H9 (cell line): ENCODE measurements around the gene FAM53A. TPM values are rescaled to one million over a fixed set of nuclear protein-coding genes. Genes with fewer than 3 reads are reported as not detected.

ENCODE experiments used
- DNase-seq: peaks from one replicate; pipeline ENCODE4 v3.0.0-alpha.2; 2017
- H2AFZ ChIP-seq: one replicate; pipeline ENCODE4 v1.6.1; 2013; ENCODE audit warnings: mild to moderate bottlenecking, low read length, control low read depth, moderate library complexity
- H2AK5ac ChIP-seq: 2 replicates; pipeline ENCODE4 v1.6.1; 2013; ENCODE audit warnings: low read length, control low read depth, mixed read lengths; ENCODE audit not compliant: insufficient read length
- H2BK120ac ChIP-seq: one replicate; pipeline ENCODE4 v1.6.1; 2013; ENCODE audit warnings: low read depth, mild to moderate bottlenecking, low read length, control low read depth, inconsistent platforms; ENCODE audit not compliant: poor library complexity, severe bottlenecking
- H2BK12ac ChIP-seq: 2 replicates; pipeline ENCODE4 v1.6.1; 2013; ENCODE audit warnings: low read length, control low read depth, mixed read lengths, low read depth; ENCODE audit not compliant: insufficient read length
- H2BK15ac ChIP-seq: 2 replicates; pipeline ENCODE4 v1.6.1; 2013; ENCODE audit warnings: low read depth, low read length, control low read depth
- H2BK20ac ChIP-seq: one replicate; pipeline ENCODE4 v1.6.1; 2013; ENCODE audit warnings: low read depth, mild to moderate bottlenecking, low read length, control low read depth, inconsistent platforms; ENCODE audit not compliant: poor library complexity, severe bottlenecking
- H2BK5ac ChIP-seq: 2 replicates; pipeline ENCODE4 v1.6.1; 2013; ENCODE audit warnings: low read length, control low read depth, mixed read lengths; ENCODE audit not compliant: insufficient read length
- H3K14ac ChIP-seq: 2 replicates; pipeline ENCODE4 v1.6.1; 2013; ENCODE audit warnings: low read length, control low read depth; ENCODE audit not compliant: insufficient read depth
- H3K18ac ChIP-seq: 2 replicates; pipeline ENCODE4 v1.6.1; 2013; ENCODE audit warnings: low read depth, mild to moderate bottlenecking, mixed read lengths, low read length, control low read depth; ENCODE audit not compliant: insufficient read length
- H3K23ac ChIP-seq: 2 replicates; pipeline ENCODE4 v1.6.1; 2013; ENCODE audit warnings: low read length, control low read depth, mixed read lengths, low read depth; ENCODE audit not compliant: insufficient read length
- H3K23me2 ChIP-seq: 2 replicates; pipeline ENCODE4 v1.6.1; 2013; ENCODE audit warnings: low read depth, mild to moderate bottlenecking, mixed read lengths, low read length, control low read depth; ENCODE audit not compliant: insufficient read length, poor library complexity, severe bottlenecking
- H3K27ac ChIP-seq: 2 replicates; pipeline ENCODE4 v1.5.1; 2013; ENCODE audit warnings: low read length, control low read depth, mixed read lengths, low read depth; ENCODE audit not compliant: insufficient read length
- H3K27me3 ChIP-seq: 2 replicates; pipeline ENCODE4 v1.6.1; 2013; ENCODE audit warnings: low read length, control low read depth, inconsistent platforms; ENCODE audit not compliant: insufficient read depth
- H3K4ac ChIP-seq: 2 replicates; pipeline ENCODE4 v1.6.1; 2013; ENCODE audit warnings: low read depth, mild to moderate bottlenecking, control low read depth, inconsistent platforms, low read length, moderate library complexity
- H3K4me1 ChIP-seq: 2 replicates; pipeline ENCODE4 v1.6.1; 2013; ENCODE audit warnings: low read length, control low read depth, inconsistent platforms; ENCODE audit not compliant: insufficient read depth
- H3K4me2 ChIP-seq: 2 replicates; pipeline ENCODE4 v1.6.1; 2013; ENCODE audit warnings: low read length, control low read depth, mixed read lengths; ENCODE audit not compliant: insufficient read length, insufficient read depth
- H3K56ac ChIP-seq: 2 replicates; pipeline ENCODE4 v1.6.1; 2013; ENCODE audit warnings: low read depth, mild to moderate bottlenecking, mixed read lengths, low read length, control low read depth; ENCODE audit not compliant: insufficient read length
- H3K79me1 ChIP-seq: 2 replicates; pipeline ENCODE4 v1.6.1; 2013; ENCODE audit warnings: low read depth, mild to moderate bottlenecking, moderate library complexity, low read length, control low read depth, inconsistent platforms; ENCODE audit not compliant: insufficient read depth, poor library complexity, severe bottlenecking
- H3K79me2 ChIP-seq: 2 replicates; pipeline ENCODE4 v1.6.1; 2013; ENCODE audit warnings: low read length, control low read depth, inconsistent platforms; ENCODE audit not compliant: insufficient read depth
- H3K9ac ChIP-seq: 2 replicates; pipeline ENCODE4 v1.6.1; 2013; ENCODE audit warnings: low read length, control low read depth, mixed read lengths; ENCODE audit not compliant: insufficient read length; ENCODE audit errors: extremely low read depth
- H3K9me3 ChIP-seq: one replicate; pipeline ENCODE4 v1.6.1; 2013; ENCODE audit warnings: low read depth, low read length, inconsistent platforms; ENCODE audit not compliant: control insufficient read depth
- H3T11ph ChIP-seq: one replicate; pipeline ENCODE4 v1.6.1; 2013; ENCODE audit warnings: mild to moderate bottlenecking, low read length, control low read depth, inconsistent platforms
- H4K20me1 ChIP-seq: one replicate; pipeline ENCODE4 v1.6.1; 2013; ENCODE audit not compliant: control insufficient read depth, insufficient read length, insufficient read depth
- H4K5ac ChIP-seq: 2 replicates; pipeline ENCODE4 v1.6.1; 2013; ENCODE audit warnings: low read depth, mild to moderate bottlenecking, mixed read lengths, low read length, control low read depth; ENCODE audit not compliant: insufficient read length
- H4K8ac ChIP-seq: replicated peaks from 2 replicates; pipeline ENCODE4 v1.6.1; 2013; ENCODE audit warnings: low read length, control low read depth, mixed read lengths, low read depth; ENCODE audit not compliant: insufficient read length
- H4K91ac ChIP-seq: 2 replicates; pipeline ENCODE4 v1.6.1; 2013; ENCODE audit warnings: low read depth, mild to moderate bottlenecking, moderate library complexity, mixed read lengths, low read length, control low read depth; ENCODE audit not compliant: insufficient read length
- H3K27ac Mint-ChIP-seq, 3 experiments: 2 replicates in 2 of 3; 3 replicates in 1 of 3; pipeline ENCODE4 v1.8.0; 2020 to 2021; ENCODE audit warnings: mixed read lengths in 3 of 3, mild to moderate bottlenecking in 1 of 3, moderate library complexity in 1 of 3
- H3K27me3 Mint-ChIP-seq: 2 replicates; pipeline ENCODE4 v1.8.0; 2021; ENCODE audit warnings: low read depth, mild to moderate bottlenecking, moderate library complexity, mixed read lengths
- H3K36me3 Mint-ChIP-seq, 3 experiments: 2 replicates in 2 of 3; 3 replicates in 1 of 3; pipeline ENCODE4 v1.8.0; 2020 to 2021; ENCODE audit warnings: low read depth in 3 of 3, mixed read lengths in 3 of 3; ENCODE audit not compliant: insufficient read depth in 1 of 3
- H3K4me1 Mint-ChIP-seq, 2 experiments: 2 replicates each; pipeline ENCODE4 v1.8.0; 2020; ENCODE audit warnings: mixed read lengths in 2 of 2
- H3K4me3 Mint-ChIP-seq, 2 experiments: 2 replicates in 1 of 2; 3 replicates in 1 of 2; pipeline ENCODE4 v1.8.0; 2020 to 2021; ENCODE audit warnings: mild to moderate bottlenecking in 2 of 2, mixed read lengths in 2 of 2, moderate library complexity in 1 of 2
- H3K9me3 Mint-ChIP-seq, 2 experiments: 2 replicates in 1 of 2; 3 replicates in 1 of 2; pipeline ENCODE4 v1.8.0; 2020; ENCODE audit warnings: mild to moderate bottlenecking in 2 of 2, mixed read lengths in 2 of 2, moderate library complexity in 1 of 2
- CTCF ChIP-seq: fragments of 200-600 bp; sonication (generic); conservative IDR thresholded peaks from 3 replicates; pipeline ENCODE4 v1.8.0; 2021; ENCODE audit warnings: antibody characterized with exemption, mild to moderate bottlenecking
- whole genome bisulfite sequencing: extraction: QIAGEN DNeasy Blood & Tissue Kit; methylation state at CpG from one replicate; pipeline ENCODE4 v1.1.7; 2013; ENCODE audit warnings: missing lambda C conversion rate, low lambda C conversion rate, mixed read lengths; ENCODE audit not compliant: insufficient read length; ENCODE audit errors: extremely low coverage; 5-methylcytosine and 5-hydroxymethylcytosine counted together
- total RNA-seq: library from RNA; stranded (reverse); gene quantifications from 2 replicates; pipeline ENCODE4 v1.2.1, GENCODE V29; 2021

Gene FAM53A
- total RNA-seq, 1 experiment from 2014 or later = 2.4 TPM

- no peaks in the 10 kb centered on the region; the same call in 1 of the 2 replicates for H3K27me3 Mint-ChIP-seq
- H3K4me2 ChIP-seq = no peak overlapping the region
- H3K36me3 Mint-ChIP-seq = no peaks in the 10 kb centered on the region; a peak in 1 of 7 replicates
- no peak overlapping the region for H2BK12ac ChIP-seq
- no peak overlapping the region for H3K27ac Mint-ChIP-seq
- H3K27ac ChIP-seq = no peak overlapping the region
- no peak overlapping the region for H3K4ac ChIP-seq
- no peak overlapping the region for H2BK5ac ChIP-seq
- no peak for DNase-seq
- H3K23me2 ChIP-seq = no peaks in the 10 kb centered on the region
- no peaks in the 10 kb centered on the region for H3K27me3 ChIP-seq
- no peak overlapping the region for H2BK15ac ChIP-seq
- no peaks in the 10 kb centered on the region for H3K4me1 ChIP-seq
- H3K79me2 ChIP-seq = no peaks in the 10 kb centered on the region
- no peak overlapping the region for H4K5ac ChIP-seq
- no peaks in the 10 kb centered on the region for H3K9me3 ChIP-seq
- H3K4me3 Mint-ChIP-seq = no peak overlapping the region
- no peak overlapping the region for H2AFZ ChIP-seq
- WGBS = no CpG with 5 or more reads among the region's 16 CpGs
- no peak overlapping the region for H2AK5ac ChIP-seq
- no peaks in the 10 kb centered on the region for H3K79me1 ChIP-seq
- no peaks in the 10 kb centered on the region for H3K4me1 Mint-ChIP-seq
- H3K18ac ChIP-seq = no peak overlapping the region
- H3K9ac ChIP-seq = no peak overlapping the region
- no peaks in the 10 kb centered on the region for H4K20me1 ChIP-seq
- H2BK20ac ChIP-seq = no peak overlapping the region
- no peak overlapping the region for H3K56ac ChIP-seq
- no peak overlapping the region for H3K23ac ChIP-seq
- no peak overlapping the region for H4K8ac ChIP-seq
- no peak overlapping the region for H2BK120ac ChIP-seq
- H4K91ac ChIP-seq = no peak overlapping the region
- TF ChIP-seq CTCF = no peak
- H3K9me3 Mint-ChIP-seq = peaks cover 6 to 13% of the 10 kb centered on the region in 2 experiments; a peak in 3 of 5 replicates
- H3T11ph ChIP-seq = no peak overlapping the region
- no peak overlapping the region for H3K14ac ChIP-seq
Observed at GRCh38 chr4:1626151-1626550, 58.0 kb downstream of the FAM53A start.
